Measurements from ENCODE around the gene NCOR2.

DNA sequence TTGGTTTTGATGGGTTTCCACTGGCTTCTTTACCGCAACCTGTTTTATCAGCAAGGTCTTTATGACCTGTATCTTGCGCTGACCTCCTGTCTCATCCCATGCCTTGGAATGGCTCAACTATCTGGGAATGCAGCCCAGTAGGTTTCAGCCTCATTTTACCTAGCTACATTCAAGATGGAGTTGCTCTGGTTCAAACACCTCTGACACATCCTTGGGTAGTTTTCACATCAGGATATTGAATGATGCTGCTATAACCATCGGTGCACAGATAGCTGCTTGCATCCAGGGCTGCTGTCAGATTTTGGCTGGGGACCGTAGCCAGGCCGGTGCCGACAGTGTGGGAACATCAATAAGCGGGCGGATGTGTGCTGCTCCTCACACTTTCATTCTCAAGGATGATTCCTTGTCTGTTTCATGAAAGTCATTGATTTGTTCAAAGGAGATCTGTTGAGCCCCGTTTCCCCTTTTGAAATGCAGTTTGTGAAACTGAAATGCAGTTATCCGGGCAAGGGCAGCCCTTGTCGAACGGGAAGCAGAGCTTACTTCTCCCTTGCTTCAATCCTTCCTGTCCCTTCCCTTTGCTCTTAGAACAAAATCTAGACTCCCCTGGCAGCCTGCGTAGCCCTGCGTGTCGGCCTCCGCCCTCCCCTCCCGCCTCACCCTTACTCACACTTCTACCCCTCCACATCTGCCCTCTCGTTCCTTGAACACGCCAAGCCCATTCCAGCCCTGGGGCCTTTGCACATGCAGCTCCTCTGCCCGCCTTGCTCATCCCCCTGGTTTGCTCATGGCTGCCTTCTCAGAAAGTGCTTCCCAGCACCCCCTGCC, 49.2 kb upstream of the NCOR2 start:
- no peak for TF ChIP-seq TEAD4 (IDR thresholded peaks at IDR 0.05; ENCODE audit: low read depth, low read length)
- TF ChIP-seq, protein P1, sequence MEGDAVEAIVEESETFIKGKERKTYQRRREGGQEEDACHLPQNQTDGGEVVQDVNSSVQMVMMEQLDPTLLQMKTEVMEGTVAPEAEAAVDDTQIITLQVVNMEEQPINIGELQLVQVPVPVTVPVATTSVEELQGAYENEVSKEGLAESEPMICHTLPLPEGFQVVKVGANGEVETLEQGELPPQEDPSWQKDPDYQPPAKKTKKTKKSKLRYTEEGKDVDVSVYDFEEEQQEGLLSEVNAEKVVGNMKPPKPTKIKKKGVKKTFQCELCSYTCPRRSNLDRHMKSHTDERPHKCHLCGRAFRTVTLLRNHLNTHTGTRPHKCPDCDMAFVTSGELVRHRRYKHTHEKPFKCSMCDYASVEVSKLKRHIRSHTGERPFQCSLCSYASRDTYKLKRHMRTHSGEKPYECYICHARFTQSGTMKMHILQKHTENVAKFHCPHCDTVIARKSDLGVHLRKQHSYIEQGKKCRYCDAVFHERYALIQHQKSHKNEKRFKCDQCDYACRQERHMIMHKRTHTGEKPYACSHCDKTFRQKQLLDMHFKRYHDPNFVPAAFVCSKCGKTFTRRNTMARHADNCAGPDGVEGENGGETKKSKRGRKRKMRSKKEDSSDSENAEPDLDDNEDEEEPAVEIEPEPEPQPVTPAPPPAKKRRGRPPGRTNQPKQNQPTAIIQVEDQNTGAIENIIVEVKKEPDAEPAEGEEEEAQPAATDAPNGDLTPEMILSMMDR (IDR thresholded peaks at IDR 0.05; ENCODE audit: control extremely low read depth in 1 of 3, insufficient read depth in 1 of 3, low read depth in 1 of 3, low read length in 3 of 3): no peak
- TF ChIP-seq EZH2 (IDR thresholded peaks at IDR 0.05; ENCODE audit: low read depth, low read length, severe bottlenecking): no peak
- TF ChIP-seq EGR1 (IDR thresholded peaks at IDR 0.05; ENCODE audit: borderline replicate concordance, low read depth, low read length): no peak
- TF ChIP-seq TBP (IDR thresholded peaks at IDR 0.05; ENCODE audit: low read depth, low read length): no peak
- no peak for TF ChIP-seq RAD21 (IDR thresholded peaks at IDR 0.05 in 1 of 2, conservative IDR thresholded peaks at IDR 0.05 in 1 of 2; ENCODE audit: low read depth in 2 of 2, low read length in 2 of 2)

All from H1 (cell line).